ENCODE results near the gene PYCR2. TPM values are rescaled to one million over a fixed set of nuclear protein-coding genes. Genes with fewer than 3 reads are reported as not detected.

The PYCR2 gene
- total RNA-seq, 8 experiments from 2014 or later, result 51.3 to 92.2 (median 65.1) TPM

GRCh38 chr1:225953315-225953714 lies 29.3 kb upstream of the PYCR2 start:
- in situ Hi-C loops (cut with MboI; ENCODE audit: low pct_unique_long_range_greater_than_20kb in 2 of 9, low sequenced_read_pairs in 9 of 9, unreplicated experiment in 9 of 9), result no loop called here
- Histone ChIP-seq H3K4me3 (no peak overlapping the region), H3K27ac (no peak overlapping the region), H3K4me1 (replicated peaks in 1 of 2) (no peaks in the 10 kb centered on the region)
- no peak for ATAC-seq (replicated peaks in 6 of 8)
- 58 to 100% (median 79%) methylated on average over 1 to 4 of the region's 4 CpGs; no CpG with 5 or more reads in 1 of the 10 experiments for WGBS, 10 experiments

GRCh38 chr1:225950905-225951497 lies 27.0 kb upstream of the PYCR2 start:
- in situ Hi-C loops (cut with MboI; ENCODE audit: low pct_unique_long_range_greater_than_20kb in 2 of 9, low sequenced_read_pairs in 9 of 9, unreplicated experiment in 9 of 9), result no loop called here
- ATAC-seq (replicated peaks in 6 of 8), result peak in 2 of 8 experiments; percentile 34 to 66
- Histone ChIP-seq H3K4me3 (no peak overlapping the region), H3K4me1 (replicated peaks in 1 of 2) (peaks cover 0 to under 1% of the 10 kb centered on the region in 2 donors), H3K27ac (no peak overlapping the region)
- 20 to 100% (median 75%) methylated on average over 1 to 9 of the region's 9 CpGs; no CpG with 5 or more reads in 3 of the 10 experiments for WGBS, 10 experiments

GRCh38 chr1:225949041-225949440 lies 25.0 kb upstream of the PYCR2 start:
- WGBS, 10 experiments, result 20 to 79% (median 61%) methylated on average over 1 to 6 of the region's 6 CpGs; no CpG with 5 or more reads in 2 of the 10 experiments
- in situ Hi-C loops (cut with MboI; ENCODE audit: low pct_unique_long_range_greater_than_20kb in 2 of 9, low sequenced_read_pairs in 9 of 9, unreplicated experiment in 9 of 9), result no loop called here
- H3K4me1 ChIP-seq (replicated peaks in 1 of 2), result peaks cover 6 to 15% of the 10 kb centered on the region in 2 donors

GRCh38 chr1:225946803-225947202 lies 22.8 kb upstream of the PYCR2 start:
- peaks cover 8 to 17% of the 10 kb centered on the region in 2 donors for H3K4me1 ChIP-seq (replicated peaks in 1 of 2)
- 83 to 98% (median 93%) methylated on average over 1 to 5 of the region's 5 CpGs; no CpG with 5 or more reads in 4 of the 10 experiments for WGBS, 10 experiments
- in situ Hi-C loops (cut with MboI; ENCODE audit: low pct_unique_long_range_greater_than_20kb in 2 of 9, low sequenced_read_pairs in 9 of 9, unreplicated experiment in 9 of 9), result no loop called here
- no peak for ATAC-seq (replicated peaks in 6 of 8)
- no peak overlapping the region for H3K4me3 ChIP-seq
- H3K27ac ChIP-seq, result no peak overlapping the region

More at GRCh38 chr1:225949041-225949440, 25.0 kb upstream of the PYCR2 start:
- no peak for ATAC-seq (replicated peaks in 6 of 8)
- Histone ChIP-seq H3K4me3 (no peak overlapping the region), H3K27ac (no peak overlapping the region)

- H3K27ac ChIP-seq, result no peak overlapping the region
- ATAC-seq (replicated peaks in 6 of 8), result no peak
- in situ Hi-C loops (cut with MboI; ENCODE audit: low pct_unique_long_range_greater_than_20kb in 2 of 9, low sequenced_read_pairs in 9 of 9, unreplicated experiment in 9 of 9), result no loop called here
- no peak overlapping the region for H3K4me3 ChIP-seq
- H3K4me1 ChIP-seq (replicated peaks in 1 of 2), result peaks cover 14 to 24% of the 10 kb centered on the region in 2 donors
- 26 to 67% (median 40%) methylated on average over 1 to 4 of the region's 4 CpGs; no CpG with 5 or more reads in 3 of the 10 experiments for WGBS, 10 experiments
These were observed 22.1 kb upstream of the PYCR2 start for GRCh38 chr1:225946082-225946620.

- no peak for ATAC-seq (replicated peaks in 6 of 8)
- no peak overlapping the region for H3K4me3 ChIP-seq
- 0 to 60% (median 16%) methylated on average over 1 to 4 of the region's 4 CpGs; no CpG with 5 or more reads in 2 of the 10 experiments for WGBS, 10 experiments
- H3K27ac ChIP-seq, result no peak overlapping the region
- in situ Hi-C loops (cut with MboI; ENCODE audit: low pct_unique_long_range_greater_than_20kb in 2 of 9, low sequenced_read_pairs in 9 of 9, unreplicated experiment in 9 of 9), result no loop called here
- peaks cover 19 to 29% of the 10 kb centered on the region in 2 donors for H3K4me1 ChIP-seq (replicated peaks in 1 of 2)
These were observed 21.5 kb upstream of the PYCR2 start for GRCh38 chr1:225945564-225945963.

- H3K4me3 ChIP-seq, result no peak overlapping the region
- no peak for ATAC-seq (replicated peaks in 6 of 8)
- no peak overlapping the region for H3K27ac ChIP-seq
- H3K4me1 ChIP-seq (replicated peaks in 1 of 2), result peaks cover 19 to 33% of the 10 kb centered on the region in 2 donors
- in situ Hi-C loops (cut with MboI; ENCODE audit: low pct_unique_long_range_greater_than_20kb in 2 of 9, low sequenced_read_pairs in 9 of 9, unreplicated experiment in 9 of 9), result no loop called here
- 37 to 100% (median 80%) methylated on average over 1 to 3 of the region's 7 CpGs; no CpG with 5 or more reads in 5 of the 10 experiments for WGBS, 10 experiments
These were observed 20.9 kb upstream of the PYCR2 start for GRCh38 chr1:225944951-225945350.

- in situ Hi-C loops (cut with MboI; ENCODE audit: low pct_unique_long_range_greater_than_20kb in 2 of 9, low sequenced_read_pairs in 9 of 9, unreplicated experiment in 9 of 9), result no loop called here
- ATAC-seq (replicated peaks in 6 of 8), result no peak
- no peak overlapping the region for H3K4me3 ChIP-seq
- peaks cover 19 to 33% of the 10 kb centered on the region in 2 donors for H3K4me1 ChIP-seq (replicated peaks in 1 of 2)
- no peak overlapping the region for H3K27ac ChIP-seq
- WGBS, 10 experiments, result 68 to 100% (median 80%) methylated on average over 1 to 2 of the region's 2 CpGs; no CpG with 5 or more reads in 7 of the 10 experiments
These were observed 20.3 kb upstream of the PYCR2 start for GRCh38 chr1:225944387-225944786.

GRCh38 chr1:225943582-225943981 lies 19.5 kb upstream of the PYCR2 start:
- Histone ChIP-seq H3K4me1 (replicated peaks in 1 of 2) (peaks cover 19 to 33% of the 10 kb centered on the region in 2 donors), H3K27ac (no peak overlapping the region), H3K4me3 (no peak overlapping the region)
- ATAC-seq (replicated peaks in 6 of 8), result no peak
- 0 to 95% (median 86%) methylated on average over 1 to 4 of the region's 4 CpGs; no CpG with 5 or more reads in 2 of the 10 experiments for WGBS, 10 experiments
- in situ Hi-C loops (cut with MboI; ENCODE audit: low pct_unique_long_range_greater_than_20kb in 2 of 9, low sequenced_read_pairs in 9 of 9, unreplicated experiment in 9 of 9), result no loop called here

GRCh38 chr1:225942574-225942973 lies 18.5 kb upstream of the PYCR2 start:
- in situ Hi-C loops (cut with MboI; ENCODE audit: low pct_unique_long_range_greater_than_20kb in 2 of 9, low sequenced_read_pairs in 9 of 9, unreplicated experiment in 9 of 9), result no loop called here
- H3K27ac ChIP-seq, result no peak overlapping the region
- H3K4me3 ChIP-seq, result no peak overlapping the region
- WGBS, 10 experiments, result 50 to 93% (median 79%) methylated on average over 2 to 6 of the region's 7 CpGs; no CpG with 5 or more reads in 4 of the 10 experiments
- no peak for ATAC-seq (replicated peaks in 6 of 8)
- H3K4me1 ChIP-seq (replicated peaks in 1 of 2), result peaks cover 19 to 33% of the 10 kb centered on the region in 2 donors

- ATAC-seq (replicated peaks in 6 of 8), result no peak
- no peak overlapping the region for H3K4me3 ChIP-seq
- H3K4me1 ChIP-seq (replicated peaks in 1 of 2), result peaks cover 19 to 33% of the 10 kb centered on the region in 2 donors
- in situ Hi-C loops (cut with MboI; ENCODE audit: low pct_unique_long_range_greater_than_20kb in 2 of 9, low sequenced_read_pairs in 9 of 9, unreplicated experiment in 9 of 9), result no loop called here
- WGBS, 10 experiments, result 33 to 67% (median 45%) methylated on average over 1 of the region's 1 CpG; no CpG with 5 or more reads in 6 of the 10 experiments
- H3K27ac ChIP-seq, result no peak overlapping the region
These were observed 17.8 kb upstream of the PYCR2 start for GRCh38 chr1:225941942-225942222.

GRCh38 chr1:225941187-225941941 lies 17.3 kb upstream of the PYCR2 start, which contains the start of gene LEFTY2:
LEFTY2 (minus strand) TSS chr1:225941220; CDS start chr1:225941140, 80 bp downstream.
- 55 to 100% (median 80%) methylated on average over 1 to 6 of the region's 6 CpGs; no CpG with 5 or more reads in 5 of the 10 experiments for WGBS, 10 experiments
- ATAC-seq (replicated peaks in 6 of 8), result peak; percentile 29 to 72 (median 62)
- Histone ChIP-seq H3K27ac (peak within 1 kb of the TSS in 1 of 2 donors; percentile 29), H3K4me1 (replicated peaks in 1 of 2) (peaks cover 19 to 33% of the 10 kb centered on the region in 2 donors), H3K4me3 (no peak within 1 kb of the TSS)
- in situ Hi-C loops (cut with MboI; ENCODE audit: low pct_unique_long_range_greater_than_20kb in 2 of 9, low sequenced_read_pairs in 9 of 9, unreplicated experiment in 9 of 9), result no loop called here

Measured in motor neuron (in vitro differentiated cells).